ENCODE measurements around the gene NLGN4X.

The NLGN4X gene

GRCh38 chrX:5842601-5843000 lies 386.1 kb downstream of the NLGN4X start:
- DNase-seq: no peak

All from NCI-H2227 treated with DMSO at 0.1 percent for 48 hours (cell line).